Heart right ventricle (tissue), 16 donors: Measurements from ENCODE around the gene C1orf105. TPM values are rescaled to one million over a fixed set of nuclear protein-coding genes. Genes with fewer than 3 reads are reported as not detected.

Experiments used
- ATAC-seq, 8 donors: fragments of 200-7000 bp; cut with Tn5 transposase; one replicate each; pipeline ENCODE4 v1.9.1; 2020; ENCODE audit warnings: mild to moderate bottlenecking in 8 of 8, moderate library complexity in 8 of 8, moderate number of reproducible peaks in 1 of 8
- DNase-seq, 2 donors: peaks; one replicate each; pipeline ENCODE4 v3.0.0-alpha.2; 2020
- H3K27ac ChIP-seq, 10 donors: fragments of 200-600 bp; sonication (generic) in 2 of 10; one replicate each; pipeline versions ENCODE4 v1.5.0 to v1.8.0; 2020 to 2022; ENCODE audit warnings: mild to moderate bottlenecking in 3 of 10
- H3K27me3 ChIP-seq, 7 donors: fragments of 200-600 bp; one replicate each; pipeline ENCODE4 v1.8.0; 2021 to 2022; ENCODE audit warnings: mild to moderate bottlenecking in 2 of 7
- H3K36me3 ChIP-seq, 9 donors: fragments of 200-600 bp; sonication (generic) in 1 of 9; one replicate each; pipeline versions ENCODE4 v1.5.0 to v1.8.0; 2020 to 2022; ENCODE audit warnings: mild to moderate bottlenecking in 2 of 9
- H3K4me1 ChIP-seq, 9 donors: fragments of 200-600 bp; sonication (generic) in 1 of 9; one replicate each; pipeline versions ENCODE4 v1.5.0 to v1.8.0; 2020 to 2022; ENCODE audit warnings: mild to moderate bottlenecking in 4 of 9
- H3K4me3 ChIP-seq, 10 donors: fragments of 200-600 bp; sonication (generic) in 2 of 10; one replicate each; pipeline versions ENCODE4 v1.5.0 to v1.8.0; 2020 to 2022; ENCODE audit warnings: mild to moderate bottlenecking in 7 of 10, moderate library complexity in 2 of 10
- H3K9me3 ChIP-seq, 11 donors: fragments of 200-600 bp in 10 of 11; sonication (generic) in 2 of 11; one replicate each; pipeline versions ENCODE4 v1.5.0 to v1.8.0; 2013 to 2022; ENCODE audit warnings: mild to moderate bottlenecking in 2 of 11, control low read depth in 1 of 11, moderate library complexity in 1 of 11
- CTCF ChIP-seq, 9 donors: fragments of 200-600 bp; sonication (generic) in 2 of 9; IDR thresholded peaks; one replicate each; pipeline versions ENCODE4 v1.5.0 to v1.8.0; 2021 to 2022; ENCODE audit warnings: antibody characterized with exemption in 9 of 9, mild to moderate bottlenecking in 5 of 9, moderate library complexity in 1 of 9
- WGBS, 2 donors: extraction: QIAGEN DNeasy Blood & Tissue Kit; methylation state at CpG; one replicate each; pipeline ENCODE4 v1.1.7; 2013; ENCODE audit warnings: inconsistent platforms in 1 of 2; 5-methylcytosine and 5-hydroxymethylcytosine counted together
- intact Hi-C, 10 donors: fragments of 100-400 bp; cut with DNase I; formaldehyde crosslinking; loops; one replicate each; pipeline versions ENCODE4 v1.11.1 to v1.14.2; 2022
- polyA plus RNA-seq, 2 donors: library from polyadenylated mRNA; stranded (reverse); fragments of 200-250 nt; gene quantifications; one replicate each; pipeline ENCODE4 v1.2.3, GENCODE V29; 2013
- total RNA-seq, 10 donors: library from RNA; stranded (reverse); fragmentation: NEBNext Ultra II Directional in 3 of 10; extraction: Animal tissue kit (Norgen Biotek cat#: 25700) in 3 of 10; gene quantifications; one replicate each; pipeline versions ENCODE4 v1.2.1 to v1.2.4, GENCODE V29; 2021 to 2023
- donor health status: Arrhythmogenic right ventricular cardiomyopathy.
- donor health status: ischemic (EF 13 %, LVEDD 7.1; RV severe dilation, severe dysfunction).
- donor health status: healthy with polysubstance abuse.
- donor health status: DM: no; HTN: yes; CAD: no.
- donor health status: DM: no; HTN: no; CAD: no.
- donor health status: ischemic (EF 25% LVEDD 6.9; RV normal size, moderate dysfunction).
- donor health status: ischemic (EF 25% LVEDD 5.7; RV mildly dilated, moderate dysfunction).
- donor health status: healthy.
- donor health status: DM: yes; HTN: yes; CAD: no.
- donor health status: Ischemic cardiomyopathy.
- donor health status: ischemic (EF 35%, LVEDD 5.7; RV mildly dilated, moderate dysfunction).
- donor health status: nonischemic (EF 11% LVEDD 7.7; RV severe dilation, severe dysfunction).
- donor health status: DM: yes; HTN: yes; CAD: no.
- donor health status: PGD.
- donor health status: ischemic (EF 29% LVEDD 5.4; RV normal size, mild dysfunction).
- donor health status: nonischemic (EF 23%, LVEDD 6.1; RV moderate dilation, normal function).

The C1orf105 gene
- total and polyA plus RNA-seq, 12 donors: 1.1 to 52.7 (median 8.6) TPM

DNA sequence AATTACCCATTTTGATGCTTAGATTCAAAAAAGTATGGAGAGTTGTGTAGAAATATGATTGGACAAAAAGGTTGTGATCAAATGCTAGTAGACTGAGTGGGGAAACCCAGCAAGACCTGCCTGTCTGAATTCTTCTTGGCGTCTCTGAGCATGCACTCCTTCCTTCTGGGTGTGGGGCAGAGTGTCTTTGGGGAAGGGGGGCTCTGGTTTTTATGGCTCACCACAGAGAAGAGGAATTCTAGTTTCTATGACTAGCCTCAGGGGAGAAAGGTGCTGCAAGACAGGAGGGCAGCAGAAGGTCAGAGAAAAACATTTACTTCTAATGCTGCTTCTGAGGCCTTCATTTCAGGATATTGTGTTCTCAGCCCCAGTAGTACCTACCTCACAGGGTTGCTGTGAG, 57.3 kb downstream of the C1orf105 start:
- ATAC-seq: no peak
- no peaks in the 10 kb centered on the region for H3K27me3 ChIP-seq
- DNase-seq: no peak
- WGBS, 2 donors: 90 to 93% methylated on average over 1 of the region's 1 CpG
- peaks cover 0 to 14% (median 0%) of the 10 kb centered on the region in 9 donors for H3K4me1 ChIP-seq
- no peaks in the 10 kb centered on the region for H3K36me3 ChIP-seq
- H3K4me3 ChIP-seq: no peak overlapping the region
- intact Hi-C loops: no loop called here
- no peak overlapping the region for H3K27ac ChIP-seq
- H3K9me3 ChIP-seq: no peaks in the 10 kb centered on the region
- TF ChIP-seq CTCF (IDR thresholded peaks at IDR 0.05): no peak

- no peak overlapping the region for H3K4me3 ChIP-seq
- no peaks in the 10 kb centered on the region for H3K9me3 ChIP-seq
- intact Hi-C loops: no loop called here
- no peak for TF ChIP-seq CTCF (IDR thresholded peaks at IDR 0.05)
- ATAC-seq (no peak), DNase-seq (no peak)
- H3K27ac ChIP-seq: no peak overlapping the region
- H3K27me3 ChIP-seq: no peaks in the 10 kb centered on the region
- H3K4me1 ChIP-seq: peaks cover 0 to 8% (median 0%) of the 10 kb centered on the region in 9 donors
- H3K36me3 ChIP-seq: no peaks in the 10 kb centered on the region
These were observed 58.0 kb downstream of the C1orf105 start for GRCh38 chr1:172478485-172478884.

DNA sequence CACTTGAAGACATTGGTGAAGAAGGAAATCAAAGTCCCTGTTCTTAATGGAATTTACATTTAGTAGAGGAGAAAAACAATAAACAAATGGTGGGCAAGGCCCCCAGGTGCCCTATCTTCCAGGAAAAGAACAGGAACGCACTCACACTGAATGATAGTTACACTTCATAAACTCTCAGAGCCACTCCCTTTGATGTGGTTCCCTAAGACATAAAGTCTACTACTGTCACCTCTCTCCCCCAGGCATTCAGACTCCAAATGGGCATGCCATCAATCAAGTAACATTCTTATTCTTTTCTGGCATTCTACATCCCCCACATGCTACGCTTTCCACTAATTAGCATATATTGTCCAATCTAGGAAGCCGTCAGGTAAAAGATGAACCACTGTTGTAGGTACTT, 59.9 kb downstream of the C1orf105 start:
- ATAC-seq (no peak), DNase-seq (no peak)
- intact Hi-C loops: no loop called here
- Histone ChIP-seq H3K4me3 (no peak overlapping the region), H3K36me3 (no peaks in the 10 kb centered on the region), H3K9me3 (no peaks in the 10 kb centered on the region), H3K27ac (no peak overlapping the region), H3K4me1 (no peaks in the 10 kb centered on the region), H3K27me3 (no peaks in the 10 kb centered on the region)
- TF ChIP-seq CTCF (IDR thresholded peaks at IDR 0.05): no peak
- WGBS, 2 donors: 82 to 85% methylated on average over 3 of the region's 3 CpGs

GRCh38 chr1:172482044-172482443, 61.6 kb downstream of the C1orf105 start:
- H3K27ac ChIP-seq: no peak overlapping the region
- H3K4me3 ChIP-seq: no peak overlapping the region
- no peaks in the 10 kb centered on the region for H3K9me3 ChIP-seq
- no peaks in the 10 kb centered on the region for H3K36me3 ChIP-seq
- intact Hi-C loops: no loop called here
- no peaks in the 10 kb centered on the region for H3K27me3 ChIP-seq
- ATAC-seq: no peak
- 0 to 25% methylated on average over 1 of the region's 1 CpG for WGBS, 2 donors
- no peak for DNase-seq
- TF ChIP-seq CTCF (IDR thresholded peaks at IDR 0.05): no peak
- peaks cover 0 to 7% (median 0%) of the 10 kb centered on the region in 9 donors for H3K4me1 ChIP-seq

GRCh38 chr1:172483448-172483847, 63.0 kb downstream of the C1orf105 start:
- no peak for TF ChIP-seq CTCF (IDR thresholded peaks at IDR 0.05)
- no peak overlapping the region for H3K27ac ChIP-seq
- H3K4me1 ChIP-seq: peaks cover 0 to 12% (median 0%) of the 10 kb centered on the region in 9 donors
- no peak overlapping the region for H3K4me3 ChIP-seq
- no peak for DNase-seq
- intact Hi-C loops: no loop called here
- no peaks in the 10 kb centered on the region for H3K27me3 ChIP-seq
- no peaks in the 10 kb centered on the region for H3K36me3 ChIP-seq
- no peaks in the 10 kb centered on the region for H3K9me3 ChIP-seq
- no peak for ATAC-seq
